ENCODE measurements around the gene ADD2. TPM values are rescaled to one million over a fixed set of nuclear protein-coding genes. Genes with fewer than 3 reads are reported as not detected.
"Not testable (repeated sequence)": the region's sequence is repeated elsewhere in the genome, so short reads cannot be mapped to it uniquely, and the experiment has no call there.

ADD2 gene
- total RNA-seq, 2 experiments from 2014 or later = 26.9 to 31.5 TPM

GRCh38 chr2:70627211-70627898, 140.6 kb downstream of the ADD2 start:
- intact Hi-C loops (cut with DNase I, micrococcal nuclease) = no loop called here
- Mint-ChIP-seq H3K4me1 (no peaks in the 10 kb centered on the region), H3K4me3 (no peak overlapping the region), H3K9me3 (ENCODE audit: low read depth) (no peaks in the 10 kb centered on the region), H3K27ac (no peak overlapping the region), H3K27me3 (peaks cover 3% of the 10 kb centered on the region), H3K36me3 (ENCODE audit: low read depth) (no peaks in the 10 kb centered on the region)
- ChIA-PET POLR2A (no interaction called here), CTCF (interaction anchor here (0.6 to 1.4 kb wide), 6 partner anchors 8 to 1412 kb away, joined by 3 to 9 read pairs (median 3); no protein-coding TSS in a partner anchor)
- DNase-seq (no peak), ATAC-seq (no peak)

GRCh38 chr2:70626254-70626990, 141.6 kb downstream of the ADD2 start:
- Mint-ChIP-seq H3K4me3 (no peak overlapping the region), H3K27ac (no peak overlapping the region), H3K4me1 (no peaks in the 10 kb centered on the region), H3K9me3 (ENCODE audit: low read depth) (no peaks in the 10 kb centered on the region), H3K27me3 (peaks cover 4% of the 10 kb centered on the region), H3K36me3 (ENCODE audit: low read depth) (no peaks in the 10 kb centered on the region)
- ATAC-seq (no peak), DNase-seq (no peak)
- CTCF ChIA-PET = interaction anchor here (0.6 to 1.2 kb wide), 4 partner anchors 9 to 322 kb away, joined by 3 to 9 read pairs (median 3); no protein-coding TSS in a partner anchor
- intact Hi-C loops (cut with DNase I, micrococcal nuclease) = no loop called here
- POLR2A ChIA-PET = no interaction called here

- H3K9me3 Mint-ChIP-seq (ENCODE audit: low read depth); H3K4me3 Mint-ChIP-seq; CTCF ChIA-PET; ATAC-seq; H3K27ac Mint-ChIP-seq; intact Hi-C loops (cut with DNase I, micrococcal nuclease); H3K27me3 Mint-ChIP-seq; DNase-seq; H3K36me3 Mint-ChIP-seq (ENCODE audit: low read depth); H3K4me1 Mint-ChIP-seq; POLR2A ChIA-PET: not testable (repeated sequence)
Measured at GRCh38 chr2:70621536-70621935, 146.5 kb downstream of the ADD2 start.

GRCh38 chr2:70620020-70620419, 148.0 kb downstream of the ADD2 start:
- ChIA-PET CTCF (interaction anchor here (0.6 to 5.9 kb wide), 7 partner anchors 8 to 930 kb away, joined by 3 to 90 read pairs (median 4); partner anchors contain the start of gene FAM136A), POLR2A (no interaction called here)
- ATAC-seq = no peak
- no peaks in the 10 kb centered on the region for H3K9me3 Mint-ChIP-seq (ENCODE audit: low read depth)
- H3K27me3 Mint-ChIP-seq = peaks cover 3% of the 10 kb centered on the region
- no peak overlapping the region for H3K4me3 Mint-ChIP-seq
- no peaks in the 10 kb centered on the region for H3K36me3 Mint-ChIP-seq (ENCODE audit: low read depth)
- no peak overlapping the region for H3K27ac Mint-ChIP-seq
- H3K4me1 Mint-ChIP-seq = no peaks in the 10 kb centered on the region
- no peak for DNase-seq
- intact Hi-C loops (cut with DNase I, micrococcal nuclease) = no loop called here

GRCh38 chr2:70619167-70619566, 148.8 kb downstream of the ADD2 start:
- no peaks in the 10 kb centered on the region for H3K9me3 Mint-ChIP-seq (ENCODE audit: low read depth)
- H3K27me3 Mint-ChIP-seq = peaks cover 3% of the 10 kb centered on the region
- no peaks in the 10 kb centered on the region for H3K4me1 Mint-ChIP-seq
- H3K4me3 Mint-ChIP-seq = no peak overlapping the region
- DNase-seq (no peak), ATAC-seq (no peak)
- intact Hi-C loops (cut with DNase I, micrococcal nuclease) = no loop called here
- ChIA-PET POLR2A (no interaction called here), CTCF (interaction anchor here (0.6 to 5.9 kb wide), 10 partner anchors 9 to 865 kb away, joined by 3 to 90 read pairs (median 6); partner anchors contain the start of gene FAM136A)
- H3K36me3 Mint-ChIP-seq (ENCODE audit: low read depth) = no peaks in the 10 kb centered on the region
- no peak overlapping the region for H3K27ac Mint-ChIP-seq

GRCh38 chr2:70616168-70616694, 151.8 kb downstream of the ADD2 start:
- H3K36me3 Mint-ChIP-seq (ENCODE audit: low read depth) = no peaks in the 10 kb centered on the region
- no peak overlapping the region for H3K4me3 Mint-ChIP-seq
- no peak overlapping the region for H3K27ac Mint-ChIP-seq
- POLR2A ChIA-PET = no interaction called here
- ATAC-seq = no peak
- H3K4me1 Mint-ChIP-seq = no peaks in the 10 kb centered on the region
- H3K9me3 Mint-ChIP-seq (ENCODE audit: low read depth) = no peaks in the 10 kb centered on the region
- intact Hi-C loops (cut with DNase I, micrococcal nuclease) = loop anchor here in 1 of 2 experiments (2.0 kb wide), 1 partner anchor 61 kb away; no protein-coding TSS in a partner anchor
- CTCF ChIA-PET = interaction anchor here (0.7 to 5.9 kb wide), 5 partner anchors 19 to 313 kb away, joined by 3 to 90 read pairs (median 5); partner anchors contain the start of gene FAM136A
- no peak for DNase-seq
- H3K27me3 Mint-ChIP-seq = peaks cover 2% of the 10 kb centered on the region

GRCh38 chr2:70615222-70615621, 152.8 kb downstream of the ADD2 start:
- Mint-ChIP-seq H3K4me3 (no peak overlapping the region), H3K9me3 (ENCODE audit: low read depth) (no peaks in the 10 kb centered on the region), H3K4me1 (no peaks in the 10 kb centered on the region), H3K27me3 (no peaks in the 10 kb centered on the region), H3K27ac (no peak overlapping the region), H3K36me3 (ENCODE audit: low read depth) (no peaks in the 10 kb centered on the region)
- CTCF ChIA-PET = interaction anchor here (0.7 to 5.9 kb wide), 3 partner anchors 273 to 889 kb away, joined by 3 to 90 read pairs (median 5); partner anchors contain the start of gene FAM136A
- DNase-seq (no peak), ATAC-seq (no peak)
- POLR2A ChIA-PET = no interaction called here
- intact Hi-C loops (cut with DNase I, micrococcal nuclease) = no loop called here

- no peaks in the 10 kb centered on the region for H3K36me3 Mint-ChIP-seq (ENCODE audit: low read depth)
- ATAC-seq (no peak), DNase-seq (no peak)
- no peaks in the 10 kb centered on the region for H3K4me1 Mint-ChIP-seq
- no peaks in the 10 kb centered on the region for H3K27me3 Mint-ChIP-seq
- CTCF ChIA-PET = interaction anchor here (1.2 to 1.4 kb wide), 2 partner anchors 61 to 309 kb away, joined by 3 read pairs; no protein-coding TSS in a partner anchor
- H3K4me3 Mint-ChIP-seq = no peak overlapping the region
- intact Hi-C loops (cut with DNase I, micrococcal nuclease) = no loop called here
- no peaks in the 10 kb centered on the region for H3K9me3 Mint-ChIP-seq (ENCODE audit: low read depth)
- no peak overlapping the region for H3K27ac Mint-ChIP-seq
- POLR2A ChIA-PET = no interaction called here
Measured at GRCh38 chr2:70613521-70613920, 154.5 kb downstream of the ADD2 start.

GRCh38 chr2:70612574-70612973, 155.4 kb downstream of the ADD2 start:
- no peak overlapping the region for H3K27ac Mint-ChIP-seq
- H3K9me3 Mint-ChIP-seq (ENCODE audit: low read depth) = no peaks in the 10 kb centered on the region
- no peak overlapping the region for H3K4me3 Mint-ChIP-seq
- H3K27me3 Mint-ChIP-seq = no peaks in the 10 kb centered on the region
- no peaks in the 10 kb centered on the region for H3K4me1 Mint-ChIP-seq
- ATAC-seq (no peak), DNase-seq (no peak)
- ChIA-PET CTCF (interaction anchor here (1.4 kb wide), 1 partner anchor 60 kb away, joined by 3 read pairs; no protein-coding TSS in a partner anchor), POLR2A (interaction anchor here (0.7 kb wide), 1 partner anchor 14 kb away, joined by 3 read pairs; no protein-coding TSS in a partner anchor)
- intact Hi-C loops (cut with DNase I, micrococcal nuclease) = no loop called here
- no peaks in the 10 kb centered on the region for H3K36me3 Mint-ChIP-seq (ENCODE audit: low read depth)

- POLR2A ChIA-PET = no interaction called here
- intact Hi-C loops (cut with DNase I, micrococcal nuclease) = no loop called here
- no peak for ATAC-seq
- Mint-ChIP-seq H3K4me1 (peaks cover 6% of the 10 kb centered on the region), H3K27ac (no peak overlapping the region), H3K27me3 (peaks cover 2% of the 10 kb centered on the region), H3K4me3 (no peak overlapping the region), H3K9me3 (ENCODE audit: low read depth) (no peaks in the 10 kb centered on the region), H3K36me3 (ENCODE audit: low read depth) (no peaks in the 10 kb centered on the region)
- CTCF ChIA-PET = interaction anchor here (0.7 kb wide), 1 partner anchor 1084 kb away, joined by 3 read pairs; no protein-coding TSS in a partner anchor
- DNase-seq = no peak
Measured at GRCh38 chr2:70608373-70608772, 159.6 kb downstream of the ADD2 start.

GRCh38 chr2:70607121-70607561, 160.9 kb downstream of the ADD2 start:
- no peak for DNase-seq
- ATAC-seq = no peak
- H3K27ac Mint-ChIP-seq = no peak overlapping the region
- ChIA-PET POLR2A (no interaction called here), CTCF (interaction anchor here (0.8 kb wide), 1 partner anchor 15 kb away, joined by 3 read pairs; no protein-coding TSS in a partner anchor)
- intact Hi-C loops (cut with DNase I, micrococcal nuclease) = no loop called here
- H3K9me3 Mint-ChIP-seq (ENCODE audit: low read depth) = no peaks in the 10 kb centered on the region
- no peak overlapping the region for H3K4me3 Mint-ChIP-seq
- peaks cover 9% of the 10 kb centered on the region for H3K4me1 Mint-ChIP-seq
- H3K36me3 Mint-ChIP-seq (ENCODE audit: low read depth) = no peaks in the 10 kb centered on the region
- peaks cover 2% of the 10 kb centered on the region for H3K27me3 Mint-ChIP-seq

Measured in activated CD4-positive, alpha-beta T cell treated with anti-CD3 and anti-CD28 coated beads for 36 hours (primary cell).